GM13976 (cell line): ENCODE results near the gene HS6ST1.

ENCODE experiments used
- DNase-seq: peaks from one replicate; pipeline ENCODE4 v3.0.0; 2012; ENCODE audit warnings: low spot score
- CTCF ChIP-seq: IDR thresholded peaks from 2 replicates; pipeline ENCODE4 v1.5.1; 2012; ENCODE audit warnings: borderline replicate concordance, mild to moderate bottlenecking; ENCODE audit not compliant: insufficient read depth; ENCODE audit errors: extremely low read depth, missing control alignments, control extremely low read depth
- in situ Hi-C: fragments of 300-500 bp; cut with MboI; formaldehyde crosslinking; loops from one replicate; pipeline ENCODE4 v1.12.0; 2022; ENCODE audit warnings: low sequenced_read_pairs, mixed read lengths, inconsistent platforms; ENCODE audit not compliant: unreplicated experiment

The HS6ST1 gene

GRCh38 chr2:128302011-128302743 lies 16.5 kb downstream of the HS6ST1 start:
- in situ Hi-C loops, result no loop called here
- DNase-seq, result no peak

GRCh38 chr2:128301501-128301966 lies 17.1 kb downstream of the HS6ST1 start:
- no peak for DNase-seq
- in situ Hi-C loops, result no loop called here
- TF ChIP-seq CTCF, result no peak

More at GRCh38 chr2:128302011-128302743, 16.5 kb downstream of the HS6ST1 start:
- no peak for TF ChIP-seq CTCF

GRCh38 chr2:128301021-128301420 lies 17.6 kb downstream of the HS6ST1 start:
- TF ChIP-seq CTCF, result no peak
- in situ Hi-C loops, result no loop called here

GRCh38 chr2:128300151-128301020 lies 18.3 kb downstream of the HS6ST1 start:
- in situ Hi-C loops, result no loop called here
- TF ChIP-seq CTCF, result no peak
- no peak for DNase-seq

More at GRCh38 chr2:128301021-128301420, 17.6 kb downstream of the HS6ST1 start:
- DNase-seq, result no peak

GRCh38 chr2:128299628-128300027 lies 19.0 kb downstream of the HS6ST1 start:
- in situ Hi-C loops, result no loop called here
- DNase-seq, result no peak

More at GRCh38 chr2:128299628-128300027, 19.0 kb downstream of the HS6ST1 start:
- TF ChIP-seq CTCF, result no peak
